ENCODE data around the gene SNPH.

SNPH gene

GRCh38 chr20:1325173-1326030 is 59.3 kb downstream of the SNPH start:
- peak; percentile 96 for FAIRE-seq

- FAIRE-seq: no peak
Measured at GRCh38 chr20:1326031-1326930, 60.2 kb downstream of the SNPH start.

- FAIRE-seq: no peak
Measured at GRCh38 chr20:1327241-1327653, 61.2 kb downstream of the SNPH start.

GRCh38 chr20:1327827-1328679 is 62.0 kb downstream of the SNPH start:
- FAIRE-seq: no peak

DNA sequence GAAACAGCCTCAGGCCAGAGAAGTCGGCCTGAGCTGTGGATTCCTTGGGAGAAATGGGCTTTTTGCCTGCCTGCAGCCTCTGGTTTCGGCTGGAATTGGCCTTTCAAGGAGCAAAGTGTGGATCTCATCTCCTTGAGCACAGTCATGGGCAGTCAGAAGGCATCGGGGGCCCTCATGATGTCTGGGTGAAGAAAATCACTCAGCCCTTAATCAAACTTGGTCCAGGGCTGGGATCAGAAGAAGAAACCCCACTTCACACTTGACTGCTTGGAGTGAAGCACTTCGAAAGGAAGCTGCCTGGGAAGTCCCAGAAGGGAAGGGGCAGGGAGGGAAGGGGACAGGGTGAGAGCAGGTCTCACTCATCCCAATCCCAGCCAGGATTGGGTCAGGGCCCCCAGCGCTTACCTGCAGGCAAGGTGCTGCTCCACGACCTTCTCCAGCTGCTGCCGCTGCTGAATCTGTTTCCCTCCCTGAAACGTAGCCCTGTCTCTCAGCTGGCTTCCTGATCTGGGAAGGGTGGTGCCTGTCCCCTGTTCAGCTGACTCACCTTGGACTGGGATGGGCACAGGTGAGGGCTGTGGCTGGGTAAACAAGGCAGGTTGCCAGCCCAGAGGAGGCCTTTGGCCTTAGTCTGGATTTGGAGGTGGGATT is 62.7 kb downstream of the SNPH start, which contains the start of gene SDCBP2:
Gene SDCBP2 (minus strand): TSS at position 460 of the 651 bp plus-strand sequence. CDS start 8,723 bp downstream, outside the sequence.
- FAIRE-seq: no peak

DNA sequence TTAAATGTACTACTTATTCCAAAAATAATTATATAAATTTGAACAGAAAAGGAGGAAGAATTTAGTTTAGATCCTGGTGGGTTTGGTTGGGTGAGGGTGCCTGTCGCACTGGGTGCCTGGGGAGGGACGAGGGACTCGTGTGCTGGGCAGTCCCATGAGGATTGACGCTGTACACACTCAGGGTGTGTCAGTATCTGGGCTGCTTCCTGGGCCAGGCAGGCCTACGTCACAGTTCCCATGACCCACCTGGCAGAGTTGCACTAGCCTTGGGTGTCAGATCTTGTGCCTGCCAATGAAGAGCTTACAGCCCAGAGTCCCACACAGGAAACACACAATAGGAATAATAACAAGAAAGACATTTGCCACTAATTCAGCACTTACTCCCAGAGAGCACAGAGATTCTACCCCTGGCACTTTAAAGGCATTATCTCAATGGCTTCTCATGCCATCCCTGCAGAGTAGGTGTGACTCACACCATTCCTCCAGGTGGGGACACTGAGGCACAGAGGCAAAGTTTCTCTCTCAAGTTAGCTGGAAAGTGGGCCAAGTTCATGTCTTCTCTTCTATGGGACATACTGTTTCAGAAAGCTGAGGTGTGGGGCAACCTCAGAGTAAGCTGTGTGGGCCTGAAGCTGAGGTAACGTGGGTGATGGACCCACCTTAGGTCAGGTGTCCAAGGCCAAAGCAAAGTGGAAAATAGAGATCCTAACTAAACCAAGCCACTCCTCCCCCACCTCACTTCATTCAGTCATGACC is 64.2 kb downstream of the SNPH start:
- no peak for FAIRE-seq

DNA sequence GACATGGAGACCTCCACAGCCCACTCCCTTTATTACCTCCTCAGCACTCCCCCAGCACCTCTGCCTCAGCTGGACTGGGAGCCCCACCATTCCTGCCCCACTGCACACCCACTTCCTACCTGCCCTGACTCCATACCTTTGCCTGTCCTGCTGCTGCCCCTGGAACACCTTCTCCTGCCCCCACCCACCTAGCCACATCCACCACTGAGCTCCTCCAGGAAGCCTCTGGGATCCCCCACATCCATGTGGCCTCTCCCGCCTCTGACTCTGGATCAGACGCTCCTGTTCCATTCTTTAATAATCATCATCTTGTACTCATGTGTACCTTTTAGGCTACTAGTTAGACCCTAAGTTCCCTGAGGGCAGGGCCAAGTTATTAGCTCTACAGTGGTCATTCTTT is 65.0 kb downstream of the SNPH start:
- FAIRE-seq: no peak

DNA sequence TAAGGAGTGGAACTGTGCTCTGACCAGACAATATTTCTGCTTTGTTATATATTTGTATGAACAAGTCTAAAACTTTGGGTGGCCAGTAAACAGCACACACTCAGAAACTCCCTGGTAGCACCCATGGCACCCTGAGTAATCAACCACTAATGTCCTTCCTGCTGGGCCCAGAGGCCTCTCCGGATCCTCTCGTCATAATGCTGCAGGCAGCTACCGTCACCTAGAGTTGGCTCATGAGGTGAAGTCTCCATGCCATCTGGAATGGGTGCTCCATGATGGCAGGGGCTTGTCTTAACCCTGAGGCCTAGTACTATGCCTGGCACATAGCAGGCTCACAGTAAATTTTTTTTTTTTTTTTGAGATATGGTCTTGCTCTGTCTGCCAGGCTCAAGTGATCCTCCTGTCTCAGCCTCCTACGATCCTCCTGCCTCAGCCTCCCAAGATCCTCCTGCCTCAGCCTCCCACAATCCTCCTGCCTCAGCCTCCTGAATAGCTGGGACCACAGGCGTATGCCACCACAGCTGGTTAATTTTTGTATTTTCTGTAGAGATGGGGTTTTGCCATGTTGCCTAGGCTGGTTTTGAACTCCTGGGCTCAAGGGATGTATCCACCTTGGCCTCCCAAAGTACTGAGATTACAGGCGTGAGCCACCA is 65.8 kb downstream of the SNPH start:
- FAIRE-seq: no peak

DNA sequence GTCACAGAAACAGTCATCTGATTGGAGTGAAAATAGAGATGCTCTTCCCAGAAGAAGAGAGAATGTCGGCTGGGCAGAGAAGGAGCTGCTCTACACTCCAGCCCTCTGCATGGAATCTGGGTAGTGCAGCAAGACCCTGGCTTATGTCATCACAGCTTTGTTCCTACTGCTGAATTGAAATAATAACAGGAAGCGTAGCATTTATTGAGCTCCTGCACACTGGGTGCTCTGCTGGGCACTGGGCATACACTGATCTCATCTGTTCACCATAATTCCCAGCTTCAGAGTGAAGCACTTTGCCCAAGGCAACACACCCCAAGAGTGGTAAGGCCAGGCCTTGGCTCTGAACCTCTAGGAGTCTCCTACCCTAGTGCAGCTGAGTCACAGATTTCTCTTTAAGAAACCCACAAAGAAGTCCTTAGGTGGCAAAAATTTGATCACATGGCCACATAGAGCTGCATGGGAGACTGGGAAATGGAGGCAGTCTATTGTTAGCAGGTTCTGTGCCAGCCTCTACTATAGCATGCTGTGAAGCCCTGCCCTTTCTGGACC is 66.7 kb downstream of the SNPH start:
- FAIRE-seq: no peak

GRCh38 chr20:1333462-1334369 is 67.6 kb downstream of the SNPH start:
- no peak for FAIRE-seq

- FAIRE-seq: no peak
Measured at GRCh38 chr20:1334370-1334731, 68.3 kb downstream of the SNPH start.

GRCh38 chr20:1334761-1335160 is 68.7 kb downstream of the SNPH start:
- no peak for FAIRE-seq

GRCh38 chr20:1335961-1336698 is 70.0 kb downstream of the SNPH start:
- no peak for FAIRE-seq

DNA sequence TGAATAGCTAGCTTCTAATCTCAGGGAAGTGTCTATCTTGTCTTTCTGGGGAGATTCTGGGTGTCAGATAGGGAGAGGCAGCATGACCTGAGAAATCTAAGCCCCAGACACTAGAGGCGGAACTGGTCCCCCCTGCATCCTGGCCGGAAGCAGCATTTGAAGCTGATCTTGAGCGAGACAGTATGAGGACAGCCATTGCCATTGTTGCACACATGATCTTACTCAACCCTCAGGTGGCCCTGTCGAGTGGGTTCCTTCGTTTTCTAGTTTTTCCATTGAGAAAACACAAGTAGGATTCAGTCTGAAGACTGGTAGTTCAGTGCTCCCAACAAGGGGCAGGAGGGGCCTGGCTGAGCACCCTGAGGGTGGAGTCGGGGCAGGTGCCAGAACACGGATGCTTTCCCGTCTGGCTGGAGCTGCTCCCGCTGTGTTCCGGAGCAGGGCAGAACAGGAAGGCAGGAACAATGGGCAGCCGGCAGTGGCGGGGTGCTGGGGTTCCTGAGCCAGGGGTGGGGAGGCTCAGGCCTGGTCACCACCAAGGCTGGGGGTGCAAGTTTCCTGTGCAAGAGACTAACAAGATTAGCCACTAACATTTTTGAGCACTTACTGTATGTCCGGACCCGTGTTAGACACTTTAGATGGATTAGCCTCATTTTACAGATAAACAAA is 70.7 kb downstream of the SNPH start:
- FAIRE-seq: no peak

DNA sequence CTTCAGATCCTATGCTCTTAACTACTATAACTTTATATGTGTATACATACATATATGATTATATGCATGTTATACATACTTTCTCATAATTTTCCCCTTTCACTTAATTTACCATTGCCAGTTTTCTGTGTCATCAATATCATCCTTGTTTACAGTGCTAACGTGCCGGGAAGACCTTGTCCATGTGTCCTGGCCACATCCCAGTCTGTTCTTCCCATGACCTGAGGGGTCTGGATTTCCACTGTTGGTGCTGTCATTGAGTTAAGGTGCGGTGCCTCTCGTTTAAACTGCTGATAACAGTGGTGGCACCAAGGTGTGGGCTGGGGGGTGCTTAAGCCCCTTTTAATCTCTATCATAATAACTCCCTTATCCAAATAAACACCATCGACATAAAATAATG is 71.3 kb downstream of the SNPH start:
- FAIRE-seq: no peak

DNA sequence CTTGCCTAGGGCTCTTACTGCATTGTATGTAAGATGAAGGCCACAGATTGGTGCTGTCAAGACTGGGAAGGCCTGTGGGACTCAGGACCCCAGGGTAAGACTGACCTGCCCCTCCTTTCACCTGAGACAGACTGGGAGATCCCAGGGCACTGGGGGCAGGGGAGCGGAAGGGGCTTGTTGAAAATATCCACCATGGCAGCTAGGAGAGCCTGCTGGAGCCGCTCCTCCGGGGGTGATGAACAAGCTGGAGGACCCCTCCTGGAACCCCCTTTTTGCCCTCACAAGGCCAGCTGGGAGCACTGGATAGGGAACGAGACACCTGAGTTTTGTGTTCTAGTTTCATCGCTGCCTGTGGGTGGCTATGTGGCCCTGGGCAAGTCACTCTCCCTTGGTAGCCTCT is 72.0 kb downstream of the SNPH start:
- no peak for FAIRE-seq

- FAIRE-seq: no peak
Measured at GRCh38 chr20:1338801-1339200, 72.7 kb downstream of the SNPH start.

- no peak for FAIRE-seq
Measured at GRCh38 chr20:1341561-1342265, 75.6 kb downstream of the SNPH start.

Measured in islet of Langerhans (tissue), 1 donor.